Transverse colon (tissue), 4 donors: ENCODE results near the gene SLBP.

Source experiments
- CTCF ChIP-seq, 5 experiments: fragments of 200-600 bp in 3 of 5; fragments of 450-650 bp in 2 of 5; sonication (generic) in 3 of 5; IDR thresholded peaks; 1 replicate in 2 of 5; 2 replicates in 3 of 5; pipeline ENCODE4 v1.5.1; 2016 to 2017; ENCODE audit warnings: antibody characterized with exemption in 5 of 5, inconsistent platforms in 3 of 5, mild to moderate bottlenecking in 2 of 5, moderate library complexity in 1 of 5
- EP300 ChIP-seq: sonication (generic); formaldehyde crosslinking; IDR thresholded peaks from one replicate; pipeline ENCODE4 v1.6.1; 2017; ENCODE audit warnings: antibody characterized with exemption, low read depth
- POLR2A ChIP-seq: fragments of 450-650 bp; IDR thresholded peaks from one replicate; pipeline ENCODE4 v1.6.1; 2016; ENCODE audit warnings: antibody characterized with exemption, mild to moderate bottlenecking, moderate library complexity
- POLR2AphosphoS5 ChIP-seq, 3 donors: sonication (generic); formaldehyde crosslinking; IDR thresholded peaks; one replicate each; pipeline ENCODE4 v1.6.1; 2016; ENCODE audit warnings: antibody characterized with exemption in 3 of 3

GRCh38 chr4:1654216-1654955, 57.7 kb downstream of the SLBP start:
- TF ChIP-seq EP300: no peak
- TF ChIP-seq CTCF (IDR thresholded peaks at IDR 0.05): no peak
- no peak for TF ChIP-seq POLR2A
- no peak for TF ChIP-seq POLR2AphosphoS5 (IDR thresholded peaks at IDR 0.05)
